Measurements from ENCODE around the gene FAM25G.
"Not testable (repeated sequence)": the region's sequence is repeated elsewhere in the genome, so short reads cannot be mapped to it uniquely, and the experiment has no call there.

The FAM25G gene

GRCh38 chr10:47455350-47456078 lies 36.0 kb downstream of the FAM25G start:
- not testable (repeated sequence) for H3K9me3 Mint-ChIP-seq, H3K4me1 Mint-ChIP-seq, ATAC-seq, H3K4me3 Mint-ChIP-seq, H3K27ac Mint-ChIP-seq, H3K36me3 Mint-ChIP-seq
- peak in 1 of 2 donors; percentile 35 for DNase-seq (ENCODE audit: low spot score in 2 of 2)

GRCh38 chr10:47454780-47455058 lies 36.8 kb downstream of the FAM25G start:
- H3K9me3 Mint-ChIP-seq: no peaks in the 10 kb centered on the region
- ATAC-seq (no peak), DNase-seq (ENCODE audit: low spot score in 2 of 2) (peak in 1 of 2 donors; percentile 23)
- no peak overlapping the region for H3K4me3 Mint-ChIP-seq
- H3K4me1 Mint-ChIP-seq: no peaks in the 10 kb centered on the region
- no peak overlapping the region for H3K27ac Mint-ChIP-seq
- no peaks in the 10 kb centered on the region for H3K36me3 Mint-ChIP-seq

GRCh38 chr10:47454008-47454779 lies 37.3 kb downstream of the FAM25G start:
- Mint-ChIP-seq H3K9me3 (no peaks in the 10 kb centered on the region), H3K4me3 (no peak overlapping the region), H3K27ac (no peak overlapping the region), H3K36me3 (no peaks in the 10 kb centered on the region), H3K4me1 (no peaks in the 10 kb centered on the region)
- DNase-seq (ENCODE audit: low spot score in 2 of 2) (no peak), ATAC-seq (no peak)

GRCh38 chr10:47453141-47454007 lies 38.1 kb downstream of the FAM25G start:
- peaks cover 7% of the 10 kb centered on the region for H3K4me1 Mint-ChIP-seq
- ATAC-seq (no peak), DNase-seq (ENCODE audit: low spot score in 2 of 2) (no peak)
- no peaks in the 10 kb centered on the region for H3K36me3 Mint-ChIP-seq
- no peaks in the 10 kb centered on the region for H3K9me3 Mint-ChIP-seq
- H3K4me3 Mint-ChIP-seq: no peak overlapping the region
- H3K27ac Mint-ChIP-seq: no peak overlapping the region

GRCh38 chr10:47452495-47453140 lies 38.9 kb downstream of the FAM25G start:
- Mint-ChIP-seq H3K27ac (no peak overlapping the region), H3K4me1 (peaks cover 15% of the 10 kb centered on the region), H3K36me3 (no peaks in the 10 kb centered on the region), H3K4me3 (no peak overlapping the region), H3K9me3 (peaks cover 5% of the 10 kb centered on the region)
- ATAC-seq: no peak
- no peak for DNase-seq (ENCODE audit: low spot score in 2 of 2)

- Mint-ChIP-seq H3K27ac (no peak overlapping the region), H3K36me3 (no peaks in the 10 kb centered on the region), H3K9me3 (peaks cover 6% of the 10 kb centered on the region), H3K4me3 (no peak overlapping the region), H3K4me1 (peaks cover 15% of the 10 kb centered on the region)
- no peak for DNase-seq (ENCODE audit: low spot score in 2 of 2)
- ATAC-seq: no peak
Observed at GRCh38 chr10:47451998-47452494, 39.5 kb downstream of the FAM25G start.

- Mint-ChIP-seq H3K9me3 (peaks cover 6% of the 10 kb centered on the region), H3K4me3 (no peak overlapping the region), H3K4me1 (peaks cover 15% of the 10 kb centered on the region), H3K27ac (no peak overlapping the region), H3K36me3 (no peaks in the 10 kb centered on the region)
- DNase-seq (ENCODE audit: low spot score in 2 of 2) (no peak), ATAC-seq (peak; percentile 6)
Observed at GRCh38 chr10:47451273-47451997, 40.1 kb downstream of the FAM25G start.

GRCh38 chr10:47450442-47450841 lies 41.1 kb downstream of the FAM25G start:
- ATAC-seq (no peak), DNase-seq (ENCODE audit: low spot score in 2 of 2) (no peak)
- H3K36me3 Mint-ChIP-seq: no peaks in the 10 kb centered on the region
- no peak overlapping the region for H3K4me3 Mint-ChIP-seq
- no peak overlapping the region for H3K27ac Mint-ChIP-seq
- peaks cover 12% of the 10 kb centered on the region for H3K9me3 Mint-ChIP-seq
- peaks cover 15% of the 10 kb centered on the region for H3K4me1 Mint-ChIP-seq

GRCh38 chr10:47449979-47450378 lies 41.5 kb downstream of the FAM25G start:
- no peak for ATAC-seq
- Mint-ChIP-seq H3K9me3 (peaks cover 16% of the 10 kb centered on the region), H3K4me1 (peaks cover 15% of the 10 kb centered on the region), H3K27ac (no peak overlapping the region), H3K4me3 (no peak overlapping the region), H3K36me3 (no peaks in the 10 kb centered on the region)
- no peak for DNase-seq (ENCODE audit: low spot score in 2 of 2)

- no peak for ATAC-seq
- no peak for DNase-seq (ENCODE audit: low spot score in 2 of 2)
- Mint-ChIP-seq H3K9me3 (peaks cover 16% of the 10 kb centered on the region), H3K36me3 (no peaks in the 10 kb centered on the region), H3K4me1 (peaks cover 15% of the 10 kb centered on the region), H3K27ac (no peak overlapping the region), H3K4me3 (no peak overlapping the region)
Observed at GRCh38 chr10:47449102-47449978, 42.2 kb downstream of the FAM25G start.

- Mint-ChIP-seq H3K4me3 (no peak overlapping the region), H3K36me3 (no peaks in the 10 kb centered on the region), H3K27ac (no peak overlapping the region), H3K4me1 (peaks cover 15% of the 10 kb centered on the region), H3K9me3 (peaks cover 16% of the 10 kb centered on the region)
- no peak for ATAC-seq
- no peak for DNase-seq (ENCODE audit: low spot score in 2 of 2)
Observed at GRCh38 chr10:47447705-47448104, 43.8 kb downstream of the FAM25G start.

GRCh38 chr10:47447209-47447608 lies 44.3 kb downstream of the FAM25G start:
- Mint-ChIP-seq H3K27ac (no peak overlapping the region), H3K9me3 (peaks cover 16% of the 10 kb centered on the region), H3K4me1 (peaks cover 15% of the 10 kb centered on the region), H3K4me3 (no peak overlapping the region), H3K36me3 (no peaks in the 10 kb centered on the region)
- DNase-seq (ENCODE audit: low spot score in 2 of 2): no peak
- no peak for ATAC-seq

GRCh38 chr10:47445720-47446119 lies 45.8 kb downstream of the FAM25G start:
- Mint-ChIP-seq H3K9me3 (peaks cover 16% of the 10 kb centered on the region), H3K4me3 (no peak overlapping the region), H3K36me3 (no peaks in the 10 kb centered on the region), H3K4me1 (peaks cover 15% of the 10 kb centered on the region), H3K27ac (no peak overlapping the region)
- DNase-seq (ENCODE audit: low spot score in 2 of 2) (no peak), ATAC-seq (no peak)

GRCh38 chr10:47444047-47444446 lies 47.5 kb downstream of the FAM25G start:
- H3K4me3 Mint-ChIP-seq: no peak overlapping the region
- H3K9me3 Mint-ChIP-seq: peaks cover 16% of the 10 kb centered on the region
- H3K27ac Mint-ChIP-seq: no peak overlapping the region
- peaks cover 14% of the 10 kb centered on the region for H3K4me1 Mint-ChIP-seq
- ATAC-seq (no peak), DNase-seq (ENCODE audit: low spot score in 2 of 2) (no peak)
- H3K36me3 Mint-ChIP-seq: no peaks in the 10 kb centered on the region

Measured in stimulated activated effector memory CD8-positive, alpha-beta T cell treated with anti-CD3 and anti-CD28 coated beads, Interleukin-12 subunit alpha, Interleukin-12 subunit beta, amount 100 ng/mL, for 72 hours (primary cell).